ENCODE data around the gene TTF1.
"Not testable (repeated sequence)": the region's sequence is repeated elsewhere in the genome, so short reads cannot be mapped to it uniquely, and the experiment has no call there.

The TTF1 gene

GRCh38 chr9:132410642-132411041 lies 4.0 kb upstream of the TTF1 start:
- no peak for DNase-seq

GRCh38 chr9:132409828-132410528 lies 3.3 kb upstream of the TTF1 start, which contains the start of gene CFAP77:
Gene CFAP77 (plus strand): TSS chr9:132410211. CDS start chr9:132410272, 61 bp downstream.
- DNase-seq, result peak; percentile 20

- no peak for DNase-seq
Measured at GRCh38 chr9:132408521-132408920, 1.9 kb upstream of the TTF1 start.

- DNase-seq, result no peak
Measured at GRCh38 chr9:132407196-132407595, 556 bp upstream of the TTF1 start.

GRCh38 chr9:132404228-132404881 lies 2.3 kb downstream of the TTF1 start:
- DNase-seq, result no peak

- no peak for DNase-seq
Measured at GRCh38 chr9:132401824-132402223, 4.8 kb downstream of the TTF1 start.

GRCh38 chr9:132395560-132395959 lies 11.1 kb downstream of the TTF1 start:
- no peak for DNase-seq

GRCh38 chr9:132391449-132391848 lies 15.2 kb downstream of the TTF1 start:
- no peak for DNase-seq

GRCh38 chr9:132390966-132391365 lies 15.7 kb downstream of the TTF1 start:
- no peak for DNase-seq

- DNase-seq, result no peak
Measured at GRCh38 chr9:132387133-132387532, 19.5 kb downstream of the TTF1 start.

- no peak for DNase-seq
Measured at GRCh38 chr9:132384376-132384775, 22.3 kb downstream of the TTF1 start.

- no peak for DNase-seq
Measured at GRCh38 chr9:132383462-132383883, 23.2 kb downstream of the TTF1 start.

- DNase-seq, result no peak
Measured at GRCh38 chr9:132381966-132382541, 24.6 kb downstream of the TTF1 start.

- DNase-seq, result not testable (repeated sequence)
Measured at GRCh38 chr9:132378416-132378815, 28.2 kb downstream of the TTF1 start.

- not testable (repeated sequence) for DNase-seq
Measured at GRCh38 chr9:132377769-132378168, 28.9 kb downstream of the TTF1 start.

GRCh38 chr9:132372177-132373095 lies 34.2 kb downstream of the TTF1 start:
- DNase-seq, result no peak

GRCh38 chr9:132370592-132370991 lies 36.0 kb downstream of the TTF1 start:
- no peak for DNase-seq

- DNase-seq, result no peak
Measured at GRCh38 chr9:132369421-132369820, 37.2 kb downstream of the TTF1 start.

- no peak for DNase-seq
Measured at GRCh38 chr9:132367613-132368313, 38.9 kb downstream of the TTF1 start.

GRCh38 chr9:132366481-132366880 lies 40.2 kb downstream of the TTF1 start:
- DNase-seq, result no peak

- no peak for DNase-seq
Measured at GRCh38 chr9:132365986-132366385, 40.7 kb downstream of the TTF1 start.

GRCh38 chr9:132364068-132364467 lies 42.6 kb downstream of the TTF1 start:
- no peak for DNase-seq

Data from activated gamma-delta T cell (primary cell).